ENCODE data around the gene KIF3C. TPM values are rescaled to one million over a fixed set of nuclear protein-coding genes. Genes with fewer than 3 reads are reported as not detected.
A peak's percentile ranks its signal among the peaks of the same experiment; 100 is the strongest.

The KIF3C gene
- total RNA-seq, 2 experiments from 2014 or later = 3.0 to 3.4 TPM

GRCh38 chr2:25877431-25878360, 104.6 kb downstream of the KIF3C start:
- CTCF ChIA-PET = interaction anchor here (0.5 to 3.0 kb wide), 3 partner anchors 24 to 591 kb away, joined by 5 to 30 read pairs (median 5); no protein-coding TSS in a partner anchor
- Mint-ChIP-seq H3K36me3 (ENCODE audit: low read depth) (peaks cover 3% of the 10 kb centered on the region), H3K4me3 (peak overlapping the region; percentile 91), H3K27me3 (ENCODE audit: low read depth) (no peaks in the 10 kb centered on the region), H3K9me3 (no peaks in the 10 kb centered on the region), H3K4me1 (ENCODE audit: low read depth) (peaks cover 48% of the 10 kb centered on the region), H3K27ac (peak overlapping the region; percentile 93)
- intact Hi-C loops (cut with micrococcal nuclease) = loop anchor here (1.0 to 5.0 kb wide), 12 partner anchors 25 to 910 kb away; partner anchors contain the start of genes ADGRF3, CENPA, DNAJC27 and DTNB
- peak; percentile 72 for DNase-seq

Other genes with a start within 250 kb of the KIF3C start
- gene ASXL2, start 104.0 kb downstream of the KIF3C start, total RNA-seq = 10 to 100 TPM; 25.2 to 29.1 TPM
- gene RAB10, start 51.6 kb upstream of the KIF3C start, total RNA-seq = 10 to 100 TPM; 84.2 to 93.0 TPM
- gene GAREM2, start 190.6 kb upstream of the KIF3C start, total RNA-seq = 1 to 10 TPM; 1.1 to 1.3 TPM

Measured in activated naive CD4-positive, alpha-beta T cell treated with anti-CD3 and anti-CD28 coated beads for 36 hours (primary cell).